OCI-LY1 (cell line): ENCODE measurements around the gene GAK.

Experiments used
- H2AFZ ChIP-seq: fragments of 200-600 bp; sonication (generic), shearing (Covaris generic); 2 replicates; pipeline ENCODE4 v1.6.0; 2014; ENCODE audit warnings: antibody characterized with exemption, mild to moderate bottlenecking, low read length
- H3F3A ChIP-seq: fragments of 200-600 bp; sonication (generic), shearing (Covaris generic); 2 replicates; pipeline ENCODE4 v1.6.0; 2014; ENCODE audit warnings: mild to moderate bottlenecking, antibody characterized with exemption, low read length, moderate library complexity; ENCODE audit not compliant: insufficient read depth
- H3K27ac ChIP-seq: fragments of 200-600 bp; sonication (generic); 2 replicates; pipeline ENCODE4 v1.5.1; 2014; ENCODE audit warnings: low read length, mixed run types, mild to moderate bottlenecking, low read depth; ENCODE audit not compliant: poor library complexity, severe bottlenecking
- H3K27me3 ChIP-seq: fragments of 200-600 bp; sonication (generic); 2 replicates; pipeline ENCODE4 v1.6.0; 2014; ENCODE audit warnings: antibody characterized with exemption, mild to moderate bottlenecking, low read length, moderate library complexity; ENCODE audit not compliant: insufficient read depth
- H3K36me3 ChIP-seq: fragments of 200-600 bp; sonication (generic); 2 replicates; pipeline ENCODE4 v1.6.1; 2014; ENCODE audit warnings: mild to moderate bottlenecking, antibody characterized with exemption, low read length, moderate library complexity, mixed read lengths; ENCODE audit not compliant: insufficient read depth
- H3K4me1 ChIP-seq: fragments of 200-600 bp; sonication (generic); 2 replicates; pipeline ENCODE4 v1.5.1; 2014; ENCODE audit warnings: mild to moderate bottlenecking, low read length, moderate library complexity; ENCODE audit not compliant: insufficient read depth, severe bottlenecking
- H3K4me2 ChIP-seq: fragments of 200-600 bp; sonication (generic), shearing (Covaris generic); 2 replicates; pipeline ENCODE4 v1.6.1; 2014; ENCODE audit warnings: low read length
- H3K4me3 ChIP-seq: fragments of 200-600 bp; sonication (generic); 2 replicates; pipeline ENCODE4 v1.5.1; 2014; ENCODE audit warnings: low read length, low read depth, mild to moderate bottlenecking, mixed read lengths; ENCODE audit not compliant: poor library complexity, severe bottlenecking
- H3K79me2 ChIP-seq: fragments of 200-600 bp; shearing (Covaris generic); 2 replicates; pipeline ENCODE4 v1.6.1; 2016; ENCODE audit warnings: mixed run types, low read length, mixed read lengths; ENCODE audit not compliant: insufficient read depth
- H3K9ac ChIP-seq: fragments of 200-600 bp; sonication (generic), shearing (Covaris generic); 2 replicates; pipeline ENCODE4 v1.6.1; 2014; ENCODE audit warnings: mild to moderate bottlenecking, low read length, mixed read lengths
- H3K9me2 ChIP-seq: fragments of 200-600 bp; sonication (generic), shearing (Covaris generic); 2 replicates; pipeline ENCODE4 v1.6.1; 2014; ENCODE audit warnings: low read depth, mild to moderate bottlenecking, low read length, mixed read lengths
- H3K9me3 ChIP-seq: fragments of 200-600 bp; shearing (Covaris generic); 2 replicates; pipeline ENCODE4 v1.6.1; 2014; ENCODE audit warnings: low read length, mixed read lengths
- H4K20me1 ChIP-seq: fragments of 200-600 bp; sonication (generic), shearing (Covaris generic); 2 replicates; pipeline ENCODE4 v1.6.0; 2016; ENCODE audit warnings: mild to moderate bottlenecking, low read length; ENCODE audit not compliant: insufficient read depth
- EZH2 ChIP-seq: fragments of 200-600 bp; sonication (generic), shearing (Covaris generic); IDR thresholded peaks from 2 replicates; pipeline ENCODE4 v1.8.0; 2017; ENCODE audit warnings: borderline replicate concordance, mixed run types, mild to moderate bottlenecking, antibody characterized with exemption, low read length, moderate library complexity, mixed read lengths
- TF ChIP-seq, protein P1 (sequence below): fragments of 200-600 bp; sonication (generic), shearing (Covaris generic); IDR thresholded peaks from 2 replicates; pipeline ENCODE4 v1.5.1; 2017; ENCODE audit warnings: mild to moderate bottlenecking, antibody characterized with exemption, low read length, moderate library complexity, mixed read lengths

The GAK gene

DNA sequence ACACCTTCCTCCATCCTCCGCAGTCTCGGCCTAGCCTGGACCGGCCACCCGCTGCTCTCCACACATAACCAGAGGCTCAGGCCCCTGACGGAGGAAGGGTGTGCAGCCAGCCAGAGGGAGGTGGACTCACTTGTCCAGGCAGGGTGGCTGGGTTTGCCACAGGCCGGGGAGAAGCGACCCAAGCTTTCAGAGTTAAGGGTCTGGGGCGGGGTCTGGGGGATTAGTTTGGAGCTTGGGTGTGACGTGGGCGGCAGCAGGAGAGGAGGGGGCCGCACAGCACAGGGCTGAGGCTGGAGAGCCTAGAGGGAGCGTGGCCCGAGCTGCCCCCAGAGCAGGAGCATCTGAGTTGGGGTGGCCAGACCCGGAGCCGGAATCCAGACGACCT, 83.8 kb downstream of the GAK start:
- Histone ChIP-seq H3F3A (no peaks in the 10 kb centered on the region), H3K36me3 (no peaks in the 10 kb centered on the region; the same call in 1 of the 2 replicates), H3K79me2 (no peaks in the 10 kb centered on the region), H4K20me1 (no peaks in the 10 kb centered on the region), H3K9ac (no peak overlapping the region), H3K4me3 (no peak overlapping the region), H3K4me1 (no peaks in the 10 kb centered on the region), H3K27me3 (no peaks in the 10 kb centered on the region), H3K27ac (no peak overlapping the region), H3K4me2 (no peak overlapping the region), H3K9me3 (no peaks in the 10 kb centered on the region), H2AFZ (no peak overlapping the region), H3K9me2 (no peaks in the 10 kb centered on the region)
- TF ChIP-seq EZH2, result no peak
- TF ChIP-seq, protein P1, sequence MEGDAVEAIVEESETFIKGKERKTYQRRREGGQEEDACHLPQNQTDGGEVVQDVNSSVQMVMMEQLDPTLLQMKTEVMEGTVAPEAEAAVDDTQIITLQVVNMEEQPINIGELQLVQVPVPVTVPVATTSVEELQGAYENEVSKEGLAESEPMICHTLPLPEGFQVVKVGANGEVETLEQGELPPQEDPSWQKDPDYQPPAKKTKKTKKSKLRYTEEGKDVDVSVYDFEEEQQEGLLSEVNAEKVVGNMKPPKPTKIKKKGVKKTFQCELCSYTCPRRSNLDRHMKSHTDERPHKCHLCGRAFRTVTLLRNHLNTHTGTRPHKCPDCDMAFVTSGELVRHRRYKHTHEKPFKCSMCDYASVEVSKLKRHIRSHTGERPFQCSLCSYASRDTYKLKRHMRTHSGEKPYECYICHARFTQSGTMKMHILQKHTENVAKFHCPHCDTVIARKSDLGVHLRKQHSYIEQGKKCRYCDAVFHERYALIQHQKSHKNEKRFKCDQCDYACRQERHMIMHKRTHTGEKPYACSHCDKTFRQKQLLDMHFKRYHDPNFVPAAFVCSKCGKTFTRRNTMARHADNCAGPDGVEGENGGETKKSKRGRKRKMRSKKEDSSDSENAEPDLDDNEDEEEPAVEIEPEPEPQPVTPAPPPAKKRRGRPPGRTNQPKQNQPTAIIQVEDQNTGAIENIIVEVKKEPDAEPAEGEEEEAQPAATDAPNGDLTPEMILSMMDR, result no peak

DNA sequence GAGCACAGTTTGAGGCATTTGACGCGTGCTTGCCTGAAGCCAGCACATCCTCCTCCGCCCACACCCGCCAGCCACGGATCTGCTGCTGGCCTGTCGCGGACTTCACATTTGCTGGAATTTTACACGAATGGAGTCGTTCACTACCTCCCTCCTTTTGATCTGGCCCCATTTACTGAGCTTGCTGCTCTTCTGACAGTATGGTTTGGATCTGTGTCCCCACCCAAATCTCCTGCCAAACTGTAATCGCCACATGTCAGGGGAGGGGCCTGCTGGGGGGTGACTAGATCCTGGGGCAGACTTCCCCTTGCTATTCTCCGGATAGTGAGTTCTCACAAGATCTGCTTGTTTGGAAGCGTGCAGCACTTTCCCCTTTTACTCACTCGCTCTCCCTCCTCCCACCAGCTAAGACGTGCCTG, 86.3 kb downstream of the GAK start:
- H3F3A ChIP-seq, result no peaks in the 10 kb centered on the region
- H3K27me3 ChIP-seq, result no peaks in the 10 kb centered on the region
- H3K9me3 ChIP-seq, result no peaks in the 10 kb centered on the region
- H3K27ac ChIP-seq, result no peak overlapping the region
- H3K36me3 ChIP-seq, result no peaks in the 10 kb centered on the region; the same call in 1 of the 2 replicates
- TF ChIP-seq, protein P1, result no peak
- no peak for TF ChIP-seq EZH2
- no peak overlapping the region for H3K9ac ChIP-seq
- H3K4me2 ChIP-seq, result no peak overlapping the region
- H3K79me2 ChIP-seq, result no peaks in the 10 kb centered on the region
- no peaks in the 10 kb centered on the region for H3K4me1 ChIP-seq
- no peak overlapping the region for H3K4me3 ChIP-seq
- H3K9me2 ChIP-seq, result no peaks in the 10 kb centered on the region
- H2AFZ ChIP-seq, result no peak overlapping the region
- no peaks in the 10 kb centered on the region for H4K20me1 ChIP-seq

DNA sequence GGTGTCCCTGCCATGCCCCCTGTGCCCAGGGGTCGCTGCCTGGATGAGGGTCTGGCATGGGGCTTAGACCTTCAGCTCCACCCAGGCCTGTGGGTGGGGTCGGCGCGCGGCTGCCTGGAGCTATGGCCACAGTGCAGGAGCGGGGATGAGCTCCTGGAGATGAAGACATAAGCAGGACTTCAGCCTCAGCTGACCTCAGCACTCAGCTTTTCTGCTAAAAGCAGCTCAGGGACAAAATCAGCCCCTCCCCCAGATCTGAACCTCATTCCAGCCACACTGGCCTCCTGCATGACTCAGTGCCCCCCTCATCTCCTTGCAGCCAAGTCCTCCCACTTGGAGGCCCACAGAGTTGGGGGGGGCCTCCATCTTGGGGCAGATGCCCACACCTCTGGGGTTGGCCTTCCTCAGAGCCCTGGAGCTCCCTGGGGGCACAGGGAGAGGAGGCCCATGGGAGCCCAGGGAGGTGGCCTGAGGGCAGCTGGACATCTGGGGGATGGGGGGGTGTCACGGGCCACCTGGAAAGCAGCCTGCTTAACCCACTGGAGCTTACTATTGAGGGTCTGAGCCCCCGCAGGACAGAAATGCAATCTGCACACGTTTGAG, 86.8 kb downstream of the GAK start:
- no peaks in the 10 kb centered on the region for H4K20me1 ChIP-seq
- no peak overlapping the region for H2AFZ ChIP-seq
- no peak for TF ChIP-seq EZH2
- TF ChIP-seq, protein P1, result no peak
- no peak overlapping the region for H3K4me3 ChIP-seq
- no peak overlapping the region for H3K4me2 ChIP-seq
- H3K9me2 ChIP-seq, result no peaks in the 10 kb centered on the region
- no peaks in the 10 kb centered on the region; the same call in 1 of the 2 replicates for H3K36me3 ChIP-seq
- H3K27me3 ChIP-seq, result no peaks in the 10 kb centered on the region
- H3K9ac ChIP-seq, result no peak overlapping the region
- no peaks in the 10 kb centered on the region for H3F3A ChIP-seq
- no peaks in the 10 kb centered on the region for H3K79me2 ChIP-seq
- no peaks in the 10 kb centered on the region for H3K4me1 ChIP-seq
- no peak overlapping the region for H3K27ac ChIP-seq
- no peaks in the 10 kb centered on the region for H3K9me3 ChIP-seq
